ENCODE measurements around the gene CDCA5.

DNA sequence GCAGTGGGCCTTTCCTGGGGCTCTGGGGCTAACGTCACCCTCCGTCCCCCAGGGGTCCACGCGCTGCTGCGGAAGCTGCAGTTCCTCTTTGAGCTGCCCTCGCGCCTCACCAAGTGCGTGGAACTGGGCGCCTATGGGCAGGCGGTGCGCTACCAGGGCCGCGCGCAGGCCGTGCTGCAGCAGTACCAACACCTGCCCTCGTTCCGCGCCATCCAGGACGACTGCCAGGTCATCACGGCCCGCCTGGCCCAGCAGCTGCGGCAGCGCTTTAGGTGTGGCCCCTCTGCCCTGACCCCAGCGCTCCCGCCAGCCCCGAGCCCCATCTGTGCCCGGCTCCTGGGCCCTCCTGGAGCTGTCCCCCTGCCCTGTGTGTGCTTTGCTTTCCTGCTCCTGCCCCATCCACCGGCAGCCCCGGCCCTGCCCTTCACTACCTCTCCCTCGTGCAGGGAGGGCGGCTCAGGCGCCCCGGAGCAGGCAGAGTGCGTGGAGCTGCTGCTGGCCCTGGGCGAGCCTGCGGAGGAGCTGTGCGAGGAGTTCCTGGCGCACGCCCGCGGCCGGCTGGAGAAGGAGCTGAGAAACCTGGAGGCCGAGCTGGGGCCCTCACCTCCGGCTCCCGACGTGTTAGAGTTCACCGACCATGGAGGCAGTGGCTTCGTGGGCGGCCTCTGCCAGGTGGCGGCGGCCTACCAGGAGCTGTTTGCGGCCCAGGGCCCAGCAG lies 24.1 kb upstream of the CDCA5 start:
- no peak for TF ChIP-seq POLR2A (IDR thresholded peaks at IDR 0.05)
- TF ChIP-seq, protein P1, sequence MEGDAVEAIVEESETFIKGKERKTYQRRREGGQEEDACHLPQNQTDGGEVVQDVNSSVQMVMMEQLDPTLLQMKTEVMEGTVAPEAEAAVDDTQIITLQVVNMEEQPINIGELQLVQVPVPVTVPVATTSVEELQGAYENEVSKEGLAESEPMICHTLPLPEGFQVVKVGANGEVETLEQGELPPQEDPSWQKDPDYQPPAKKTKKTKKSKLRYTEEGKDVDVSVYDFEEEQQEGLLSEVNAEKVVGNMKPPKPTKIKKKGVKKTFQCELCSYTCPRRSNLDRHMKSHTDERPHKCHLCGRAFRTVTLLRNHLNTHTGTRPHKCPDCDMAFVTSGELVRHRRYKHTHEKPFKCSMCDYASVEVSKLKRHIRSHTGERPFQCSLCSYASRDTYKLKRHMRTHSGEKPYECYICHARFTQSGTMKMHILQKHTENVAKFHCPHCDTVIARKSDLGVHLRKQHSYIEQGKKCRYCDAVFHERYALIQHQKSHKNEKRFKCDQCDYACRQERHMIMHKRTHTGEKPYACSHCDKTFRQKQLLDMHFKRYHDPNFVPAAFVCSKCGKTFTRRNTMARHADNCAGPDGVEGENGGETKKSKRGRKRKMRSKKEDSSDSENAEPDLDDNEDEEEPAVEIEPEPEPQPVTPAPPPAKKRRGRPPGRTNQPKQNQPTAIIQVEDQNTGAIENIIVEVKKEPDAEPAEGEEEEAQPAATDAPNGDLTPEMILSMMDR (IDR thresholded peaks at IDR 0.05), result no peak
